Coronary artery (tissue), 2 donors: Measurements from ENCODE around the gene BRIP1.
"Not testable (repeated sequence)": the region's sequence is repeated elsewhere in the genome, so short reads cannot be mapped to it uniquely, and the experiment has no call there.

Experiments
- DNase-seq: peaks from one replicate; pipeline ENCODE4 v3.0.0-alpha.2; 2017; ENCODE audit warnings: low spot score
- H3K27ac ChIP-seq, 2 donors: fragments of 200-600 bp; sonication (generic); one replicate each; pipeline ENCODE4 v1.5.1; 2016 to 2019
- H3K4me3 ChIP-seq: fragments of 200-600 bp; sonication (generic); 2 replicates; pipeline ENCODE4 v1.5.1; 2016; ENCODE audit warnings: mild to moderate bottlenecking, moderate library complexity
- CTCF ChIP-seq: fragments of 200-600 bp; sonication (generic); IDR thresholded peaks from one replicate; pipeline ENCODE4 v1.5.1; 2019; ENCODE audit warnings: antibody characterized with exemption

Gene BRIP1

GRCh38 chr17:61863801-61864126, 436 bp upstream of the BRIP1 start:
- Histone ChIP-seq H3K27ac (peak overlapping the region; percentile 79 to 81), H3K4me3 (peak overlapping the region; percentile 75)
- no peak for TF ChIP-seq CTCF
- DNase-seq, result no peak

- TF ChIP-seq CTCF, result no peak
- DNase-seq, result no peak
- H3K27ac ChIP-seq, result no peak overlapping the region
- H3K4me3 ChIP-seq, result no peak overlapping the region
These were observed 1.2 kb downstream of the BRIP1 start for GRCh38 chr17:61862105-61862574.

- DNase-seq, H3K4me3 ChIP-seq, H3K27ac ChIP-seq: not testable (repeated sequence)
These were observed 2.9 kb downstream of the BRIP1 start for GRCh38 chr17:61860397-61860796.

GRCh38 chr17:61856035-61856434, 7.3 kb downstream of the BRIP1 start:
- no peak for DNase-seq
- Histone ChIP-seq H3K4me3 (no peak overlapping the region), H3K27ac (no peak overlapping the region)
- no peak for TF ChIP-seq CTCF

GRCh38 chr17:61852857-61853256, 10.5 kb downstream of the BRIP1 start:
- Histone ChIP-seq H3K4me3 (no peak overlapping the region), H3K27ac (no peak overlapping the region)
- DNase-seq, result no peak
- TF ChIP-seq CTCF, result no peak

- TF ChIP-seq CTCF, result no peak
- Histone ChIP-seq H3K4me3 (no peak overlapping the region), H3K27ac (no peak overlapping the region)
- DNase-seq, result no peak
These were observed 13.7 kb downstream of the BRIP1 start for GRCh38 chr17:61849674-61850073.

- no peak overlapping the region for H3K4me3 ChIP-seq
- DNase-seq, result no peak
These were observed 14.4 kb downstream of the BRIP1 start for GRCh38 chr17:61848896-61849295.

More at GRCh38 chr17:61848896-61849295, 14.4 kb downstream of the BRIP1 start:
- no peak for TF ChIP-seq CTCF
- H3K27ac ChIP-seq, result no peak overlapping the region
